GM23338 (cell line): ENCODE results near the gene CHPF.

Experiments used
- CREB1 ChIP-seq: fragments of 250-450 bp; sonication (Bioruptor Pico); IDR thresholded peaks from 2 replicates; pipeline ENCODE4 v1.5.0; 2020; ENCODE audit warnings: low read depth, mild to moderate bottlenecking, moderate library complexity
- EZH2 ChIP-seq: fragments of 200-600 bp; sonication (generic); IDR thresholded peaks from one replicate; pipeline ENCODE4 v1.8.0; 2017; ENCODE audit warnings: antibody characterized with exemption, mild to moderate bottlenecking, low read depth; ENCODE audit not compliant: unreplicated experiment
- EZH2phosphoT487 ChIP-seq: fragments of 200-600 bp; sonication (generic); IDR thresholded peaks from one replicate; pipeline ENCODE4 v1.8.1; 2018; ENCODE audit warnings: antibody characterized with exemption; ENCODE audit not compliant: unreplicated experiment
- JUNB ChIP-seq: IDR thresholded peaks from one replicate; pipeline ENCODE4 v1.6.1; 2016; ENCODE audit warnings: antibody characterized with exemption; ENCODE audit not compliant: unreplicated experiment
- NANOG ChIP-seq: IDR thresholded peaks from 2 replicates; pipeline ENCODE4 v1.6.1; 2016; ENCODE audit warnings: antibody characterized with exemption, borderline replicate concordance
- POLR2AphosphoS5 ChIP-seq: IDR thresholded peaks from 2 replicates; pipeline ENCODE4 v1.6.1; 2016; ENCODE audit warnings: antibody characterized with exemption, low read depth
- STAT1 ChIP-seq: IDR thresholded peaks from one replicate; pipeline ENCODE4 v1.6.1; 2016; ENCODE audit warnings: antibody characterized with exemption; ENCODE audit not compliant: unreplicated experiment
- ZNF114 ChIP-seq: fragments of 250-450 bp; sonication (Bioruptor Pico); IDR thresholded peaks from 2 replicates; pipeline ENCODE4 v1.5.0; 2020; ENCODE audit warnings: mild to moderate bottlenecking, moderate library complexity
- ZNF331 ChIP-seq: fragments of 250-450 bp; sonication (Bioruptor Pico); IDR thresholded peaks from 2 replicates; pipeline ENCODE4 v1.5.0; 2020; ENCODE audit warnings: low read depth, mild to moderate bottlenecking, moderate library complexity
- TF ChIP-seq, protein P1 (sequence below), 2 experiments: fragments of 200-600 bp in 1 of 2; sonication (generic) in 1 of 2; conservative IDR thresholded peaks; 2 replicates each; pipeline versions ENCODE4 v1.5.1 to v1.6.1; 2016 to 2017; ENCODE audit warnings: antibody characterized with exemption in 2 of 2, low read depth in 2 of 2, mild to moderate bottlenecking in 2 of 2, moderate library complexity in 1 of 2
- TF ChIP-seq, protein P2 (sequence below): IDR thresholded peaks from one replicate; pipeline ENCODE4 v1.6.1; 2018; ENCODE audit warnings: antibody characterized with exemption; ENCODE audit not compliant: unreplicated experiment
- TF ChIP-seq, protein P3 (sequence below): IDR thresholded peaks from 2 replicates; pipeline ENCODE4 v1.6.1; 2016; ENCODE audit warnings: antibody characterized with exemption
- TF ChIP-seq, protein P4 (sequence below): fragments of 250-450 bp; sonication (Bioruptor Pico); IDR thresholded peaks from 2 replicates; pipeline ENCODE4 v1.5.0; 2020; ENCODE audit warnings: mild to moderate bottlenecking, moderate library complexity

DNA sequence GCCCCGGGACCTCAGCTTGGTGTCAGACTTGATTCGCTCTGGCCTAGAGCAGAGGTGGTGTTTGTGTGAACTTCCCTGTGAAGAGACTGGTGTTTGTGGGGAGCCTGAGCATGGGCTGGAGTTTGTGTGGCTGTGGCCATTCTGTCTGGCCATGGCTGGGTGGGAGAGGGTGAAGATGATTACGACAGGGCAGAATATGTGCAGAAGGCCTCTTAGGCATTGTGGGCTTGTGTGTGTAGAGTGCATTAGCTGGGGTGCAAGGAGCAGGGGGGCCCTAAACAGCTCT lies 17.2 kb upstream of the CHPF start:
- TF ChIP-seq, protein P1, sequence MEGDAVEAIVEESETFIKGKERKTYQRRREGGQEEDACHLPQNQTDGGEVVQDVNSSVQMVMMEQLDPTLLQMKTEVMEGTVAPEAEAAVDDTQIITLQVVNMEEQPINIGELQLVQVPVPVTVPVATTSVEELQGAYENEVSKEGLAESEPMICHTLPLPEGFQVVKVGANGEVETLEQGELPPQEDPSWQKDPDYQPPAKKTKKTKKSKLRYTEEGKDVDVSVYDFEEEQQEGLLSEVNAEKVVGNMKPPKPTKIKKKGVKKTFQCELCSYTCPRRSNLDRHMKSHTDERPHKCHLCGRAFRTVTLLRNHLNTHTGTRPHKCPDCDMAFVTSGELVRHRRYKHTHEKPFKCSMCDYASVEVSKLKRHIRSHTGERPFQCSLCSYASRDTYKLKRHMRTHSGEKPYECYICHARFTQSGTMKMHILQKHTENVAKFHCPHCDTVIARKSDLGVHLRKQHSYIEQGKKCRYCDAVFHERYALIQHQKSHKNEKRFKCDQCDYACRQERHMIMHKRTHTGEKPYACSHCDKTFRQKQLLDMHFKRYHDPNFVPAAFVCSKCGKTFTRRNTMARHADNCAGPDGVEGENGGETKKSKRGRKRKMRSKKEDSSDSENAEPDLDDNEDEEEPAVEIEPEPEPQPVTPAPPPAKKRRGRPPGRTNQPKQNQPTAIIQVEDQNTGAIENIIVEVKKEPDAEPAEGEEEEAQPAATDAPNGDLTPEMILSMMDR (conservative IDR thresholded peaks at IDR 0.05; ENCODE audit: low read depth in 2 of 2), result no peak
- TF ChIP-seq EZH2phosphoT487, result no peak
- TF ChIP-seq, protein P2, sequence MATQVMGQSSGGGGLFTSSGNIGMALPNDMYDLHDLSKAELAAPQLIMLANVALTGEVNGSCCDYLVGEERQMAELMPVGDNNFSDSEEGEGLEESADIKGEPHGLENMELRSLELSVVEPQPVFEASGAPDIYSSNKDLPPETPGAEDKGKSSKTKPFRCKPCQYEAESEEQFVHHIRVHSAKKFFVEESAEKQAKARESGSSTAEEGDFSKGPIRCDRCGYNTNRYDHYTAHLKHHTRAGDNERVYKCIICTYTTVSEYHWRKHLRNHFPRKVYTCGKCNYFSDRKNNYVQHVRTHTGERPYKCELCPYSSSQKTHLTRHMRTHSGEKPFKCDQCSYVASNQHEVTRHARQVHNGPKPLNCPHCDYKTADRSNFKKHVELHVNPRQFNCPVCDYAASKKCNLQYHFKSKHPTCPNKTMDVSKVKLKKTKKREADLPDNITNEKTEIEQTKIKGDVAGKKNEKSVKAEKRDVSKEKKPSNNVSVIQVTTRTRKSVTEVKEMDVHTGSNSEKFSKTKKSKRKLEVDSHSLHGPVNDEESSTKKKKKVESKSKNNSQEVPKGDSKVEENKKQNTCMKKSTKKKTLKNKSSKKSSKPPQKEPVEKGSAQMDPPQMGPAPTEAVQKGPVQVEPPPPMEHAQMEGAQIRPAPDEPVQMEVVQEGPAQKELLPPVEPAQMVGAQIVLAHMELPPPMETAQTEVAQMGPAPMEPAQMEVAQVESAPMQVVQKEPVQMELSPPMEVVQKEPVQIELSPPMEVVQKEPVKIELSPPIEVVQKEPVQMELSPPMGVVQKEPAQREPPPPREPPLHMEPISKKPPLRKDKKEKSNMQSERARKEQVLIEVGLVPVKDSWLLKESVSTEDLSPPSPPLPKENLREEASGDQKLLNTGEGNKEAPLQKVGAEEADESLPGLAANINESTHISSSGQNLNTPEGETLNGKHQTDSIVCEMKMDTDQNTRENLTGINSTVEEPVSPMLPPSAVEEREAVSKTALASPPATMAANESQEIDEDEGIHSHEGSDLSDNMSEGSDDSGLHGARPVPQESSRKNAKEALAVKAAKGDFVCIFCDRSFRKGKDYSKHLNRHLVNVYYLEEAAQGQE, result no peak
- no peak for TF ChIP-seq EZH2
- no peak for TF ChIP-seq CREB1 (CRISPR knock-in tag)
- no peak for TF ChIP-seq POLR2AphosphoS5
- no peak for TF ChIP-seq NANOG
- no peak for TF ChIP-seq ZNF331 (CRISPR knock-in tag)
- TF ChIP-seq, protein P3, sequence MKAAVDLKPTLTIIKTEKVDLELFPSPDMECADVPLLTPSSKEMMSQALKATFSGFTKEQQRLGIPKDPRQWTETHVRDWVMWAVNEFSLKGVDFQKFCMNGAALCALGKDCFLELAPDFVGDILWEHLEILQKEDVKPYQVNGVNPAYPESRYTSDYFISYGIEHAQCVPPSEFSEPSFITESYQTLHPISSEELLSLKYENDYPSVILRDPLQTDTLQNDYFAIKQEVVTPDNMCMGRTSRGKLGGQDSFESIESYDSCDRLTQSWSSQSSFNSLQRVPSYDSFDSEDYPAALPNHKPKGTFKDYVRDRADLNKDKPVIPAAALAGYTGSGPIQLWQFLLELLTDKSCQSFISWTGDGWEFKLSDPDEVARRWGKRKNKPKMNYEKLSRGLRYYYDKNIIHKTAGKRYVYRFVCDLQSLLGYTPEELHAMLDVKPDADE, result no peak
- TF ChIP-seq JUNB, result no peak
- TF ChIP-seq STAT1, result no peak
- TF ChIP-seq ZNF114 (CRISPR knock-in tag), result no peak
- TF ChIP-seq, protein P4, sequence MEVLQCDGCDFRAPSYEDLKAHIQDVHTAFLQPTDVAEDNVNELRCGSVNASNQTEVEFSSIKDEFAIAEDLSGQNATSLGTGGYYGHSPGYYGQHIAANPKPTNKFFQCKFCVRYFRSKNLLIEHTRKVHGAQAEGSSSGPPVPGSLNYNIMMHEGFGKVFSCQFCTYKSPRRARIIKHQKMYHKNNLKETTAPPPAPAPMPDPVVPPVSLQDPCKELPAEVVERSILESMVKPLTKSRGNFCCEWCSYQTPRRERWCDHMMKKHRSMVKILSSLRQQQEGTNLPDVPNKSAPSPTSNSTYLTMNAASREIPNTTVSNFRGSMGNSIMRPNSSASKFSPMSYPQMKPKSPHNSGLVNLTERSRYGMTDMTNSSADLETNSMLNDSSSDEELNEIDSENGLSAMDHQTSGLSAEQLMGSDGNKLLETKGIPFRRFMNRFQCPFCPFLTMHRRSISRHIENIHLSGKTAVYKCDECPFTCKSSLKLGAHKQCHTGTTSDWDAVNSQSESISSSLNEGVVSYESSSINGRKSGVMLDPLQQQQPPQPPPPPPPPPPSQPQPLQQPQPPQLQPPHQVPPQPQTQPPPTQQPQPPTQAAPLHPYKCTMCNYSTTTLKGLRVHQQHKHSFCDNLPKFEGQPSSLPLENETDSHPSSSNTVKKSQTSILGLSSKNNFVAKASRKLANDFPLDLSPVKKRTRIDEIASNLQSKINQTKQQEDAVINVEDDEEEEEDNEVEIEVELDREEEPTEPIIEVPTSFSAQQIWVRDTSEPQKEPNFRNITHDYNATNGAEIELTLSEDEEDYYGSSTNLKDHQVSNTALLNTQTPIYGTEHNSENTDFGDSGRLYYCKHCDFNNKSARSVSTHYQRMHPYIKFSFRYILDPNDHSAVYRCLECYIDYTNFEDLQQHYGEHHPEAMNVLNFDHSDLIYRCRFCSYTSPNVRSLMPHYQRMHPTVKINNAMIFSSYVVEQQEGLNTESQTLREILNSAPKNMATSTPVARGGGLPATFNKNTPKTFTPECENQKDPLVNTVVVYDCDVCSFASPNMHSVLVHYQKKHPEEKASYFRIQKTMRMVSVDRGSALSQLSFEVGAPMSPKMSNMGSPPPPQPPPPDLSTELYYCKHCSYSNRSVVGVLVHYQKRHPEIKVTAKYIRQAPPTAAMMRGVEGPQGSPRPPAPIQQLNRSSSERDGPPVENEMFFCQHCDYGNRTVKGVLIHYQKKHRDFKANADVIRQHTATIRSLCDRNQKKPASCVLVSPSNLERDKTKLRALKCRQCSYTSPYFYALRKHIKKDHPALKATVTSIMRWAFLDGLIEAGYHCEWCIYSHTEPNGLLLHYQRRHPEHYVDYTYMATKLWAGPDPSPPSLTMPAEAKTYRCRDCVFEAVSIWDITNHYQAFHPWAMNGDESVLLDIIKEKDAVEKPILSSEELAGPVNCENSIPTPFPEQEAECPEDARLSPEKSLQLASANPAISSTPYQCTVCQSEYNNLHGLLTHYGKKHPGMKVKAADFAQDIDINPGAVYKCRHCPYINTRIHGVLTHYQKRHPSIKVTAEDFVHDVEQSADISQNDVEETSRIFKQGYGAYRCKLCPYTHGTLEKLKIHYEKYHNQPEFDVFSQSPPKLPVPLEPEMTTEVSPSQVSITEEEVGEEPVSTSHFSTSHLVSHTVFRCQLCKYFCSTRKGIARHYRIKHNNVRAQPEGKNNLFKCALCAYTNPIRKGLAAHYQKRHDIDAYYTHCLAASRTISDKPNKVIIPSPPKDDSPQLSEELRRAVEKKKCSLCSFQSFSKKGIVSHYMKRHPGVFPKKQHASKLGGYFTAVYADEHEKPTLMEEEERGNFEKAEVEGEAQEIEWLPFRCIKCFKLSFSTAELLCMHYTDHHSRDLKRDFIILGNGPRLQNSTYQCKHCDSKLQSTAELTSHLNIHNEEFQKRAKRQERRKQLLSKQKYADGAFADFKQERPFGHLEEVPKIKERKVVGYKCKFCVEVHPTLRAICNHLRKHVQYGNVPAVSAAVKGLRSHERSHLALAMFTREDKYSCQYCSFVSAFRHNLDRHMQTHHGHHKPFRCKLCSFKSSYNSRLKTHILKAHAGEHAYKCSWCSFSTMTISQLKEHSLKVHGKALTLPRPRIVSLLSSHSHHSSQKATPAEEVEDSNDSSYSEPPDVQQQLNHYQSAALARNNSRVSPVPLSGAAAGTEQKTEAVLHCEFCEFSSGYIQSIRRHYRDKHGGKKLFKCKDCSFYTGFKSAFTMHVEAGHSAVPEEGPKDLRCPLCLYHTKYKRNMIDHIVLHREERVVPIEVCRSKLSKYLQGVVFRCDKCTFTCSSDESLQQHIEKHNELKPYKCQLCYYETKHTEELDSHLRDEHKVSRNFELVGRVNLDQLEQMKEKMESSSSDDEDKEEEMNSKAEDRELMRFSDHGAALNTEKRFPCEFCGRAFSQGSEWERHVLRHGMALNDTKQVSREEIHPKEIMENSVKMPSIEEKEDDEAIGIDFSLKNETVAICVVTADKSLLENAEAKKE (CRISPR knock-in tag), result no peak
